ENCODE measurements around the gene UCK2. TPM values are rescaled to one million over a fixed set of nuclear protein-coding genes. Genes with fewer than 3 reads are reported as not detected.

UCK2 gene
- total RNA-seq, 1 donor from 2014 or later = 19.6 TPM

DNA sequence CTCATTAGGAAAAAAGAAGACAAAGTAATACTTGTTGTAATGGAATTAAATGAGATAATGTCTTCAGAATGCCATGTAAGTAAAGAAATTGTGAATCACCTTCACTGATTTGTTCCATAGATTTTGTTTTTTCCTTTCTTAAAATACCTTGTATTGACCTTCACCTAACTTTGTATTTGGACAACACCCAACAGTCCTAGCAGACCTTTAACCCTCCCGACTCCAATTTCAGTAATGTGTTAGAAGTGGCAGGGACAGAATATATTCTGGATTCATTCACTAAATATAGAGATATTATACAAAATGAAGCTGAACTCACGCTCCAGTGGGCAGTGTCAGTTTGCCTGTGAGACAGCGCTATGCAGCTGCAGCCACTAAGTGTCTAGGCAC is 57.9 kb downstream of the UCK2 start:
- TF ChIP-seq, protein P1, sequence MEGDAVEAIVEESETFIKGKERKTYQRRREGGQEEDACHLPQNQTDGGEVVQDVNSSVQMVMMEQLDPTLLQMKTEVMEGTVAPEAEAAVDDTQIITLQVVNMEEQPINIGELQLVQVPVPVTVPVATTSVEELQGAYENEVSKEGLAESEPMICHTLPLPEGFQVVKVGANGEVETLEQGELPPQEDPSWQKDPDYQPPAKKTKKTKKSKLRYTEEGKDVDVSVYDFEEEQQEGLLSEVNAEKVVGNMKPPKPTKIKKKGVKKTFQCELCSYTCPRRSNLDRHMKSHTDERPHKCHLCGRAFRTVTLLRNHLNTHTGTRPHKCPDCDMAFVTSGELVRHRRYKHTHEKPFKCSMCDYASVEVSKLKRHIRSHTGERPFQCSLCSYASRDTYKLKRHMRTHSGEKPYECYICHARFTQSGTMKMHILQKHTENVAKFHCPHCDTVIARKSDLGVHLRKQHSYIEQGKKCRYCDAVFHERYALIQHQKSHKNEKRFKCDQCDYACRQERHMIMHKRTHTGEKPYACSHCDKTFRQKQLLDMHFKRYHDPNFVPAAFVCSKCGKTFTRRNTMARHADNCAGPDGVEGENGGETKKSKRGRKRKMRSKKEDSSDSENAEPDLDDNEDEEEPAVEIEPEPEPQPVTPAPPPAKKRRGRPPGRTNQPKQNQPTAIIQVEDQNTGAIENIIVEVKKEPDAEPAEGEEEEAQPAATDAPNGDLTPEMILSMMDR (IDR thresholded peaks at IDR 0.05) = no peak
- intact Hi-C loops (cut with micrococcal nuclease) = no loop called here
- Mint-ChIP-seq H3K36me3 (ENCODE audit: low read depth) (no peaks in the 10 kb centered on the region), H3K27me3 (no peaks in the 10 kb centered on the region), H3K4me3 (no peak overlapping the region), H3K27ac (no peak overlapping the region), H3K4me1 (peaks cover 23% of the 10 kb centered on the region), H3K9me3 (no peaks in the 10 kb centered on the region)
- POLR2A ChIA-PET = no interaction called here
- DNase-seq (no peak), ATAC-seq (ENCODE audit: low read depth) (no peak)
- CTCF ChIA-PET = interaction anchor here (1.3 kb wide), 1 partner anchor 117 kb away, joined by 3 read pairs; the partner anchor contains the start of gene TMCO1

DNA sequence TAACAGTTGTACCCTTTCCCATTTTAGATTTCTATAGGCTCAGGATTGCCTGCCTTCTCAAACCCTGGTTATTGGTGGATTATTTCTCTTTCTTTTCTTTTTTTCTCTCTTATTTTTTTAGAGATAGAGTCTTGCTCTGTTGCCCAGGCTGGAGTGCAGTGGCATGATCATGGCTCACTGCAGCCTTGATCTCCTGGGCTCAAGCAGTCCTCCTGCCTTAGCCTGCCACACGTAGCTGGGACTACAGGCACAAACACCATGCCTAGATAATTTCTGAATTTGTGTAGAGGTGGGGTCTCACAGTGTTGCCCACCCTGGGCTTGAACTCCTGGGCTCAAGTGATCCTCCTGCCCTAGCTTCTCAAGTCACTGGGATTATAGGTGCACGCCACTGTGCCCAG is 58.8 kb downstream of the UCK2 start:
- intact Hi-C loops (cut with micrococcal nuclease) = no loop called here
- Mint-ChIP-seq H3K36me3 (ENCODE audit: low read depth) (peaks cover 3% of the 10 kb centered on the region), H3K4me1 (peaks cover 22% of the 10 kb centered on the region), H3K9me3 (no peaks in the 10 kb centered on the region), H3K27me3 (no peaks in the 10 kb centered on the region), H3K4me3 (no peak overlapping the region), H3K27ac (no peak overlapping the region)
- CTCF ChIA-PET = no interaction called here
- POLR2A ChIA-PET = no interaction called here
- ATAC-seq (ENCODE audit: low read depth) = no peak
- DNase-seq = no peak
- TF ChIP-seq, protein P1 (IDR thresholded peaks at IDR 0.05) = no peak

DNA sequence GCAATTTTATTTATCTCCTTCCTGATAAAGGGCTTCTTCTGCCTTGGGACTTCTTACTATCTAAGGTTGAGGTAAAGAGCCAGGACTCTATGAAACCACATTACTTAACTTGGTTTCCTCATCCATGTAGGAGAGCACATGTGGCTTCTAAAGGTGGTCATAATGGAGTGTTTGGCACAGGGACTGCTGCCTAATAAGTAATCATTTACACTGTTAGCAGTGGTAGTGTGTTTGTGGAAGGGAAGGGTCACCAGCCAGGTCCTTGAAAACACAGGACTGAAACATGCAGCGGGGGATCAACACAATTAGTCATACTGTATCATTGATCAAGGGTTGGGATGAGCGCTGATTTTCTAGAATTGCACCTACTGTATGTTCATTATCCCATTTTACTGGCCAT is 59.6 kb downstream of the UCK2 start:
- DNase-seq (no peak), ATAC-seq (ENCODE audit: low read depth) (no peak)
- CTCF ChIA-PET = no interaction called here
- H3K27me3 Mint-ChIP-seq = no peaks in the 10 kb centered on the region
- POLR2A ChIA-PET = no interaction called here
- H3K27ac Mint-ChIP-seq = no peak overlapping the region
- H3K4me1 Mint-ChIP-seq = peaks cover 22% of the 10 kb centered on the region
- no peak overlapping the region for H3K4me3 Mint-ChIP-seq
- TF ChIP-seq, protein P1 (IDR thresholded peaks at IDR 0.05) = no peak
- intact Hi-C loops (cut with micrococcal nuclease) = no loop called here
- no peaks in the 10 kb centered on the region for H3K9me3 Mint-ChIP-seq
- H3K36me3 Mint-ChIP-seq (ENCODE audit: low read depth) = peaks cover 9% of the 10 kb centered on the region

DNA sequence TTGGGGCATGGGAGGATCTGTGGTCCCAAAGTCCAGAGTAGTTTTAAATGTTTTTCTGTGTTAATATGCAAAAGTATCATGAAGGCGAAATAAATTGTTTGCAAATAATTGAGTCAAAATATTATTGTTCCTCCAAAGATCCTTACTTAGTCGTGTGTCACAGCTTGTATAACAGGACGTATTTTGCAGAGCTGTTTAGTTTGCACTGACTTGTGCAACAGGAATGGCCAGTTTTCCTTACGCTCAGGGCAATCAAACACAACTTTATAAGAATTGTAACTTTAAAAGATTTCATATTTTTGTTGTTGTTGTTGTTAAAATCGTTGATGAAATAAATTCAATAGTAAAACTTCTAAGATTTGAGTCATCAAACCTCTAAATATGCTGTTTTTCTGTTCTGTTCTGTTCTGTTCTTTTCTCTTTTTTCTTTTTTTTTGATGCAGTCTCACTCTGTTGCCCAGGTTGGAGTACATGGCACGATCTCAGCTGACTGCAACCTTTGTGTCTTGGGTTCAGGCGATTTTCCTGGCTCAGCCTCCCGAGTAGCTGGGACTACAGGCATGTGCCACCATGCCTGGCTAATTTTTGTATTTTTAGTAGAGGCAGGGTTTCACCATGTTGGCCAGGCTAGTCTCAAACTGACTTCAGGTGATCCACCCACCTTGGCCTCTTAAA is 60.6 kb downstream of the UCK2 start:
- H3K9me3 Mint-ChIP-seq = no peaks in the 10 kb centered on the region
- no peaks in the 10 kb centered on the region for H3K27me3 Mint-ChIP-seq
- CTCF ChIA-PET = no interaction called here
- DNase-seq = no peak
- intact Hi-C loops (cut with micrococcal nuclease) = no loop called here
- peaks cover 16% of the 10 kb centered on the region for H3K36me3 Mint-ChIP-seq (ENCODE audit: low read depth)
- ATAC-seq (ENCODE audit: low read depth) = no peak
- TF ChIP-seq, protein P1 (IDR thresholded peaks at IDR 0.05) = no peak
- H3K4me3 Mint-ChIP-seq = no peak overlapping the region
- POLR2A ChIA-PET = no interaction called here
- H3K4me1 Mint-ChIP-seq = peaks cover 22% of the 10 kb centered on the region
- H3K27ac Mint-ChIP-seq = no peak overlapping the region

DNA sequence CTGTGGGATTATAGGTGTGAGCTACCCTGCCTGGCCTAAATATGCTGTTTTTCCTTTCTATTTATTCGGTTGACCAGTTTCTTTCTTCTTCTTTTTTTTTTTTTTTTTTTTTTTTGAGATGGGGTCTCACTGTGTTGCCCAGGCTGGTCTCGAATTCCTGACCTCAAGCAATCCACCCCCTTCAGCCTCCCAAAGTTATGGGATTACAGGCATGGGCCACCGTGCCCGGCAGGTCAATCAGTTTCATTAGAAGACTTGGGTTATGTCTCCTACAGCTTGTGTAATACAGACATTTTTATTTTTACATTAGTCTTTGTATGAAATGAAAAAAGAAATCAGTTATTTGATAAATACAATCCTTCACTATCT is 61.1 kb downstream of the UCK2 start:
- ATAC-seq (ENCODE audit: low read depth) = no peak
- H3K27me3 Mint-ChIP-seq = no peaks in the 10 kb centered on the region
- no peak overlapping the region for H3K4me3 Mint-ChIP-seq
- peaks cover 22% of the 10 kb centered on the region for H3K4me1 Mint-ChIP-seq
- H3K36me3 Mint-ChIP-seq (ENCODE audit: low read depth) = peaks cover 16% of the 10 kb centered on the region
- H3K9me3 Mint-ChIP-seq = no peaks in the 10 kb centered on the region
- no peak overlapping the region for H3K27ac Mint-ChIP-seq
- ChIA-PET CTCF (no interaction called here), POLR2A (no interaction called here)
- intact Hi-C loops (cut with micrococcal nuclease) = no loop called here
- TF ChIP-seq, protein P1 (IDR thresholded peaks at IDR 0.05) = no peak
- DNase-seq = no peak
